Activated CD4-positive, alpha-beta T cell treated with anti-CD3 and anti-CD28 coated beads, Interleukin-2, amount 10 ng/mL, durations not matched to agents 24 days and 14 days (primary cell): Measurements from ENCODE around the gene CDC7. TPM values are rescaled to one million over a fixed set of nuclear protein-coding genes. Genes with fewer than 3 reads are reported as not detected.
"Not testable (repeated sequence)": the region's sequence is repeated elsewhere in the genome, so short reads cannot be mapped to it uniquely, and the experiment has no call there.

Experiments
- DNase-seq: peaks from one replicate; pipeline ENCODE4 v3.0.0; 2022
- H3K27ac Mint-ChIP-seq: one replicate; pipeline ENCODE4 v1.8.0; 2022; ENCODE audit warnings: mild to moderate bottlenecking, mixed read lengths
- H3K27me3 Mint-ChIP-seq: one replicate; pipeline ENCODE4 v1.8.0; 2022; ENCODE audit warnings: mixed read lengths
- H3K36me3 Mint-ChIP-seq: one replicate; pipeline ENCODE4 v1.8.0; 2022; ENCODE audit warnings: low read depth, mild to moderate bottlenecking, mixed read lengths
- H3K4me1 Mint-ChIP-seq: one replicate; pipeline ENCODE4 v1.8.0; 2021; ENCODE audit warnings: mixed read lengths
- H3K4me3 Mint-ChIP-seq: one replicate; pipeline ENCODE4 v1.8.0; 2022; ENCODE audit warnings: mild to moderate bottlenecking, moderate library complexity, mixed read lengths
- H3K9me3 Mint-ChIP-seq: one replicate; pipeline ENCODE4 v1.8.0; 2021; ENCODE audit warnings: mixed read lengths
- intact Hi-C: fragments of 100-400 bp; cut with micrococcal nuclease; formaldehyde crosslinking; loops from one replicate; pipeline ENCODE4 v1.15.1; 2023
- total RNA-seq: library from RNA; stranded (reverse); gene quantifications from 2 replicates; pipeline ENCODE4 v1.2.3, GENCODE V29; 2022

The CDC7 gene
- total RNA-seq, 1 donor from 2014 or later = 21.4 TPM

- H3K36me3 Mint-ChIP-seq = peaks cover 8% of the 10 kb centered on the region
- intact Hi-C loops = loop anchor here (5.0 to 10.0 kb wide), 7 partner anchors 220 to 983 kb away; partner anchors contain the start of genes GFI1, GLMN, RPAP2 and TGFBR3
- H3K27ac Mint-ChIP-seq = peak overlapping the region; percentile 56
- no peak overlapping the region for H3K4me3 Mint-ChIP-seq
- no peak for DNase-seq
- peaks cover 30% of the 10 kb centered on the region for H3K4me1 Mint-ChIP-seq
- H3K27me3 Mint-ChIP-seq = no peaks in the 10 kb centered on the region
- H3K9me3 Mint-ChIP-seq = no peaks in the 10 kb centered on the region
Measured at GRCh38 chr1:91501971-91502671, 1.5 kb downstream of the CDC7 start.

GRCh38 chr1:91502672-91503184 lies 2.1 kb downstream of the CDC7 start:
- no peaks in the 10 kb centered on the region for H3K9me3 Mint-ChIP-seq
- DNase-seq = no peak
- peaks cover 8% of the 10 kb centered on the region for H3K36me3 Mint-ChIP-seq
- H3K27me3 Mint-ChIP-seq = no peaks in the 10 kb centered on the region
- no peak overlapping the region for H3K4me3 Mint-ChIP-seq
- intact Hi-C loops = loop anchor here (5.0 to 10.0 kb wide), 7 partner anchors 220 to 982 kb away; partner anchors contain the start of genes GFI1, GLMN, RPAP2 and TGFBR3
- peaks cover 30% of the 10 kb centered on the region for H3K4me1 Mint-ChIP-seq
- peak overlapping the region; percentile 56 for H3K27ac Mint-ChIP-seq

- Mint-ChIP-seq H3K36me3 (peaks cover 8% of the 10 kb centered on the region), H3K9me3 (no peaks in the 10 kb centered on the region), H3K27me3 (no peaks in the 10 kb centered on the region), H3K4me1 (peaks cover 30% of the 10 kb centered on the region), H3K4me3 (no peak overlapping the region), H3K27ac (no peak overlapping the region)
- DNase-seq = no peak
- intact Hi-C loops = loop anchor here (5.0 to 10.0 kb wide), 7 partner anchors 221 to 981 kb away; partner anchors contain the start of genes GFI1, GLMN, RPAP2 and TGFBR3
Measured at GRCh38 chr1:91503332-91503900, 2.8 kb downstream of the CDC7 start.

GRCh38 chr1:91503975-91504530 lies 3.4 kb downstream of the CDC7 start:
- no peak for DNase-seq
- H3K36me3 Mint-ChIP-seq = peaks cover 14% of the 10 kb centered on the region
- H3K27me3 Mint-ChIP-seq = no peaks in the 10 kb centered on the region
- H3K9me3 Mint-ChIP-seq = no peaks in the 10 kb centered on the region
- H3K27ac Mint-ChIP-seq = no peak overlapping the region
- no peak overlapping the region for H3K4me3 Mint-ChIP-seq
- H3K4me1 Mint-ChIP-seq = peaks cover 36% of the 10 kb centered on the region
- intact Hi-C loops = loop anchor here (5.0 to 10.0 kb wide), 7 partner anchors 222 to 981 kb away; partner anchors contain the start of genes GFI1, GLMN, RPAP2 and TGFBR3

- H3K27ac Mint-ChIP-seq = no peak overlapping the region
- DNase-seq = no peak
- no peaks in the 10 kb centered on the region for H3K27me3 Mint-ChIP-seq
- H3K9me3 Mint-ChIP-seq = no peaks in the 10 kb centered on the region
- H3K4me3 Mint-ChIP-seq = no peak overlapping the region
- peaks cover 22% of the 10 kb centered on the region for H3K36me3 Mint-ChIP-seq
- intact Hi-C loops = loop anchor here (10.0 kb wide), 2 partner anchors 380 to 980 kb away; partner anchors contain the start of genes GFI1 and TGFBR3
- H3K4me1 Mint-ChIP-seq = peaks cover 39% of the 10 kb centered on the region
Measured at GRCh38 chr1:91505086-91505485, 4.4 kb downstream of the CDC7 start.

GRCh38 chr1:91506071-91506470 lies 5.4 kb downstream of the CDC7 start:
- peaks cover 45% of the 10 kb centered on the region for H3K4me1 Mint-ChIP-seq
- intact Hi-C loops = loop anchor here (10.0 kb wide), 2 partner anchors 379 to 979 kb away; partner anchors contain the start of genes GFI1 and TGFBR3
- no peaks in the 10 kb centered on the region for H3K27me3 Mint-ChIP-seq
- DNase-seq = no peak
- H3K4me3 Mint-ChIP-seq = no peak overlapping the region
- no peak overlapping the region for H3K27ac Mint-ChIP-seq
- H3K36me3 Mint-ChIP-seq = peaks cover 29% of the 10 kb centered on the region
- H3K9me3 Mint-ChIP-seq = no peaks in the 10 kb centered on the region

GRCh38 chr1:91507328-91507727 lies 6.7 kb downstream of the CDC7 start:
- Mint-ChIP-seq H3K9me3 (no peaks in the 10 kb centered on the region), H3K4me3 (no peak overlapping the region), H3K27me3 (no peaks in the 10 kb centered on the region), H3K4me1 (peaks cover 42% of the 10 kb centered on the region), H3K27ac (no peak overlapping the region), H3K36me3 (peaks cover 35% of the 10 kb centered on the region)
- no peak for DNase-seq
- intact Hi-C loops = loop anchor here (10.0 kb wide), 2 partner anchors 377 to 977 kb away; partner anchors contain the start of genes GFI1 and TGFBR3

GRCh38 chr1:91510754-91511153 lies 10.1 kb downstream of the CDC7 start:
- intact Hi-C loops = loop anchor here (1.0 kb wide), 1 partner anchor 417 kb away; no protein-coding TSS in a partner anchor
- H3K4me1 Mint-ChIP-seq = peaks cover 26% of the 10 kb centered on the region
- DNase-seq = no peak
- no peaks in the 10 kb centered on the region for H3K27me3 Mint-ChIP-seq
- H3K4me3 Mint-ChIP-seq = no peak overlapping the region
- peaks cover 41% of the 10 kb centered on the region for H3K36me3 Mint-ChIP-seq
- H3K27ac Mint-ChIP-seq = peak overlapping the region; percentile 6
- H3K9me3 Mint-ChIP-seq = no peaks in the 10 kb centered on the region

GRCh38 chr1:91511386-91511785 lies 10.7 kb downstream of the CDC7 start:
- Mint-ChIP-seq H3K36me3 (peaks cover 43% of the 10 kb centered on the region), H3K9me3 (no peaks in the 10 kb centered on the region), H3K4me1 (peaks cover 23% of the 10 kb centered on the region), H3K27me3 (no peaks in the 10 kb centered on the region), H3K27ac (no peak overlapping the region), H3K4me3 (no peak overlapping the region)
- DNase-seq = peak; percentile 59
- intact Hi-C loops = loop anchor here (1.0 kb wide), 1 partner anchor 416 kb away; no protein-coding TSS in a partner anchor

- Mint-ChIP-seq H3K9me3 (no peaks in the 10 kb centered on the region), H3K27ac (no peak overlapping the region), H3K4me3 (no peak overlapping the region), H3K27me3 (no peaks in the 10 kb centered on the region), H3K4me1 (peaks cover 26% of the 10 kb centered on the region), H3K36me3 (peaks cover 56% of the 10 kb centered on the region)
- intact Hi-C loops = no loop called here
- DNase-seq = no peak
Measured at GRCh38 chr1:91513160-91513559, 12.5 kb downstream of the CDC7 start.

- intact Hi-C loops = no loop called here
- no peak overlapping the region for H3K27ac Mint-ChIP-seq
- H3K27me3 Mint-ChIP-seq = no peaks in the 10 kb centered on the region
- H3K4me3 Mint-ChIP-seq = no peak overlapping the region
- DNase-seq = no peak
- no peaks in the 10 kb centered on the region for H3K9me3 Mint-ChIP-seq
- H3K36me3 Mint-ChIP-seq = peaks cover 58% of the 10 kb centered on the region
- H3K4me1 Mint-ChIP-seq = peaks cover 25% of the 10 kb centered on the region
Measured at GRCh38 chr1:91513706-91514105, 13.1 kb downstream of the CDC7 start.

GRCh38 chr1:91515994-91516393 lies 15.3 kb downstream of the CDC7 start:
- H3K36me3 Mint-ChIP-seq = peaks cover 42% of the 10 kb centered on the region
- H3K27me3 Mint-ChIP-seq = no peaks in the 10 kb centered on the region
- no peaks in the 10 kb centered on the region for H3K9me3 Mint-ChIP-seq
- no peak overlapping the region for H3K27ac Mint-ChIP-seq
- peaks cover 19% of the 10 kb centered on the region for H3K4me1 Mint-ChIP-seq
- intact Hi-C loops = no loop called here
- no peak overlapping the region for H3K4me3 Mint-ChIP-seq
- no peak for DNase-seq

GRCh38 chr1:91516605-91517004 lies 16.0 kb downstream of the CDC7 start:
- H3K9me3 Mint-ChIP-seq, H3K27ac Mint-ChIP-seq, intact Hi-C loops, DNase-seq, H3K4me3 Mint-ChIP-seq, H3K27me3 Mint-ChIP-seq: not testable (repeated sequence)
- Mint-ChIP-seq H3K36me3 (peaks cover 40% of the 10 kb centered on the region), H3K4me1 (peaks cover 21% of the 10 kb centered on the region)
